Panc1 (cell line): ENCODE data around the gene LHFPL3. TPM values are rescaled to one million over a fixed set of nuclear protein-coding genes. Genes with fewer than 3 reads are reported as not detected.

Experiments used
- ATAC-seq: fragments of 200-7000 bp; cut with Tn5 transposase; 2 replicates; pipeline ENCODE4 v1.9.1; 2020; ENCODE audit warnings: mild to moderate bottlenecking, moderate library complexity
- BruUV-seq: library from RNA; stranded (reverse); fragments of 400-500 nt; replicated peaks from 2 replicates; lab custom pipeline; 2021; lab: Mats Ljungman, UMichigan
- CTCF ChIA-PET: fragments of 300-600 bp; sonication (Branson Sonifier 250); formaldehyde crosslinking; loops from one replicate; lab custom pipeline; 2022; ENCODE audit warnings: antibody characterized with exemption; lab: Charles Lee
- POLR2A ChIA-PET: fragments of 300-600 bp; sonication (Branson Sonifier 250); formaldehyde crosslinking; loops from one replicate; lab custom pipeline; 2022; ENCODE audit warnings: antibody characterized with exemption; lab: Charles Lee
- DNase-seq: peaks from one replicate; pipeline ENCODE4 v3.0.0-alpha.2; 2010; ENCODE audit warnings: low read depth, low spot score
- H3K27ac ChIP-seq: 2 replicates; pipeline ENCODE4 v1.5.1; 2011; ENCODE audit warnings: mild to moderate bottlenecking, low read length, inconsistent platforms
- H3K27me3 ChIP-seq: fragments of 200-500 bp; sonication (Bioruptor generic); 2 replicates; pipeline ENCODE4 v1.6.0; 2014; ENCODE audit warnings: low read length, inconsistent platforms; ENCODE audit not compliant: control insufficient read depth, insufficient read depth
- H3K36me3 ChIP-seq: fragments of 200-500 bp; sonication (Bioruptor generic); 2 replicates; pipeline ENCODE4 v1.5.1; 2014; ENCODE audit warnings: inconsistent platforms, mild to moderate bottlenecking, low read length, moderate library complexity; ENCODE audit not compliant: control insufficient read depth, insufficient read depth
- H3K4me1 ChIP-seq: 2 replicates; pipeline ENCODE4 v1.5.1; 2011; ENCODE audit warnings: inconsistent platforms, mild to moderate bottlenecking, low read length, moderate library complexity; ENCODE audit not compliant: control insufficient read depth, insufficient read depth
- H3K4me3 ChIP-seq, 2 experiments: 2 replicates each; pipeline ENCODE4 v1.5.1; 2011 to 2012; ENCODE audit warnings: low read depth in 2 of 2, low read length in 2 of 2, mild to moderate bottlenecking in 2 of 2, inconsistent platforms in 1 of 2, moderate library complexity in 1 of 2
- H3K9me3 ChIP-seq: fragments of 200-500 bp; sonication (Bioruptor generic); 2 replicates; pipeline ENCODE4 v1.5.1; 2014; ENCODE audit warnings: low read depth, mild to moderate bottlenecking, inconsistent platforms, low read length, moderate library complexity; ENCODE audit not compliant: control insufficient read depth, insufficient read depth
- POLR2AphosphoS5 ChIP-seq: IDR thresholded peaks from 2 replicates; pipeline ENCODE4 v1.6.1; 2012; ENCODE audit warnings: mild to moderate bottlenecking, low read depth, low read length, moderate library complexity
- SIN3A ChIP-seq: IDR thresholded peaks from 2 replicates; pipeline ENCODE4 v1.6.1; 2012; ENCODE audit warnings: low read depth, mild to moderate bottlenecking, low read length, moderate library complexity, borderline replicate concordance; ENCODE audit not compliant: insufficient read depth
- TCF7L2 ChIP-seq: IDR thresholded peaks from 2 replicates; pipeline ENCODE4 v1.6.1; 2011; ENCODE audit warnings: mild to moderate bottlenecking, low read depth, low read length, inconsistent platforms
- in situ Hi-C: cut with HindIII; loops from 2 replicates; pipeline ENCODE4 v1.10.0; 2016; ENCODE audit warnings: low sequenced_read_pairs, low pct_unique_long_range_greater_than_20kb
- intact Hi-C: fragments of 100-400 bp; cut with micrococcal nuclease; formaldehyde crosslinking; loops from one replicate; pipeline ENCODE4 v1.10.0; 2022; ENCODE audit not compliant: unreplicated experiment
- total RNA-seq: library from RNA; stranded (reverse); gene quantifications from one replicate; pipeline ENCODE4 v1.2.1, GENCODE V29; 2021; ENCODE audit not compliant: unreplicated experiment
- TF ChIP-seq, protein P1 (sequence below): fragments of 450-650 bp; IDR thresholded peaks from 2 replicates; pipeline ENCODE4 v1.5.1; 2017; ENCODE audit warnings: mild to moderate bottlenecking
- TF ChIP-seq, protein P2 (sequence below), 2 experiments: IDR thresholded peaks; 2 replicates each; pipeline ENCODE4 v1.6.1; 2011 to 2012; ENCODE audit warnings: low read depth in 2 of 2, control low read depth in 1 of 2, low read length in 1 of 2, mild to moderate bottlenecking in 1 of 2, moderate library complexity in 1 of 2; ENCODE audit not compliant: insufficient read depth in 1 of 2

LHFPL3 gene
- total RNA-seq, 1 experiment from 2014 or later, result not detected

DNA sequence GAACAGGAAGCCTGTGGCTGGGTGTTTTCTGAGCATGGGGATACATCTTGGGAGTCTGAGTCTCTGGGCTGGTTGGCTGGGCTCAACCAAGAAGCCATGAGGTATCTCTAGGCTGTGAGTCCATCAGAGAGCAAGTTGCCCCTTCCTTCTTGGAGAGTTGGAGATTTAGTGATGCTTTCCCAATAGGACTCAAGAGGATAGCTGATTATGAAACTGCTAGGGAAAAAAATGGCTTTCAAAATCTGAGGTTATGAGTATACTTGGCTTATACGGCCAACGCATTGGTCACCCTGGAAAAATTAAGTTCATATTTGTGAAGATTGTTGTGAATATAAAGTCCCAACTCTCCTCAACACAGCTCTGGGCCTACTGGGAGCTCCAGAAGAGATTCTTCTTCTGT lies 522.9 kb downstream of the LHFPL3 start:
- Histone ChIP-seq H3K9me3 (no peaks in the 10 kb centered on the region), H3K4me1 (no peaks in the 10 kb centered on the region), H3K27ac (no peak overlapping the region), H3K36me3 (no peaks in the 10 kb centered on the region), H3K4me3 (no peak overlapping the region), H3K27me3 (peaks cover 7% of the 10 kb centered on the region; the same call in 1 of the 2 replicates)
- intact Hi-C loops (no loop called here), in situ Hi-C loops (no loop called here)
- no TSS peak for BruUV-seq
- TF ChIP-seq TCF7L2 (no peak), SIN3A (no peak), POLR2AphosphoS5 (no peak)
- TF ChIP-seq, protein P1, sequence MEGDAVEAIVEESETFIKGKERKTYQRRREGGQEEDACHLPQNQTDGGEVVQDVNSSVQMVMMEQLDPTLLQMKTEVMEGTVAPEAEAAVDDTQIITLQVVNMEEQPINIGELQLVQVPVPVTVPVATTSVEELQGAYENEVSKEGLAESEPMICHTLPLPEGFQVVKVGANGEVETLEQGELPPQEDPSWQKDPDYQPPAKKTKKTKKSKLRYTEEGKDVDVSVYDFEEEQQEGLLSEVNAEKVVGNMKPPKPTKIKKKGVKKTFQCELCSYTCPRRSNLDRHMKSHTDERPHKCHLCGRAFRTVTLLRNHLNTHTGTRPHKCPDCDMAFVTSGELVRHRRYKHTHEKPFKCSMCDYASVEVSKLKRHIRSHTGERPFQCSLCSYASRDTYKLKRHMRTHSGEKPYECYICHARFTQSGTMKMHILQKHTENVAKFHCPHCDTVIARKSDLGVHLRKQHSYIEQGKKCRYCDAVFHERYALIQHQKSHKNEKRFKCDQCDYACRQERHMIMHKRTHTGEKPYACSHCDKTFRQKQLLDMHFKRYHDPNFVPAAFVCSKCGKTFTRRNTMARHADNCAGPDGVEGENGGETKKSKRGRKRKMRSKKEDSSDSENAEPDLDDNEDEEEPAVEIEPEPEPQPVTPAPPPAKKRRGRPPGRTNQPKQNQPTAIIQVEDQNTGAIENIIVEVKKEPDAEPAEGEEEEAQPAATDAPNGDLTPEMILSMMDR, result no peak
- TF ChIP-seq, protein P2, sequence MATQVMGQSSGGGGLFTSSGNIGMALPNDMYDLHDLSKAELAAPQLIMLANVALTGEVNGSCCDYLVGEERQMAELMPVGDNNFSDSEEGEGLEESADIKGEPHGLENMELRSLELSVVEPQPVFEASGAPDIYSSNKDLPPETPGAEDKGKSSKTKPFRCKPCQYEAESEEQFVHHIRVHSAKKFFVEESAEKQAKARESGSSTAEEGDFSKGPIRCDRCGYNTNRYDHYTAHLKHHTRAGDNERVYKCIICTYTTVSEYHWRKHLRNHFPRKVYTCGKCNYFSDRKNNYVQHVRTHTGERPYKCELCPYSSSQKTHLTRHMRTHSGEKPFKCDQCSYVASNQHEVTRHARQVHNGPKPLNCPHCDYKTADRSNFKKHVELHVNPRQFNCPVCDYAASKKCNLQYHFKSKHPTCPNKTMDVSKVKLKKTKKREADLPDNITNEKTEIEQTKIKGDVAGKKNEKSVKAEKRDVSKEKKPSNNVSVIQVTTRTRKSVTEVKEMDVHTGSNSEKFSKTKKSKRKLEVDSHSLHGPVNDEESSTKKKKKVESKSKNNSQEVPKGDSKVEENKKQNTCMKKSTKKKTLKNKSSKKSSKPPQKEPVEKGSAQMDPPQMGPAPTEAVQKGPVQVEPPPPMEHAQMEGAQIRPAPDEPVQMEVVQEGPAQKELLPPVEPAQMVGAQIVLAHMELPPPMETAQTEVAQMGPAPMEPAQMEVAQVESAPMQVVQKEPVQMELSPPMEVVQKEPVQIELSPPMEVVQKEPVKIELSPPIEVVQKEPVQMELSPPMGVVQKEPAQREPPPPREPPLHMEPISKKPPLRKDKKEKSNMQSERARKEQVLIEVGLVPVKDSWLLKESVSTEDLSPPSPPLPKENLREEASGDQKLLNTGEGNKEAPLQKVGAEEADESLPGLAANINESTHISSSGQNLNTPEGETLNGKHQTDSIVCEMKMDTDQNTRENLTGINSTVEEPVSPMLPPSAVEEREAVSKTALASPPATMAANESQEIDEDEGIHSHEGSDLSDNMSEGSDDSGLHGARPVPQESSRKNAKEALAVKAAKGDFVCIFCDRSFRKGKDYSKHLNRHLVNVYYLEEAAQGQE (IDR thresholded peaks at IDR 0.05; ENCODE audit: insufficient read depth in 1 of 2, low read depth in 2 of 2, low read length in 1 of 2), result no peak
- DNase-seq (no peak), ATAC-seq (no peak)
- ChIA-PET CTCF (no interaction called here), POLR2A (no interaction called here)

DNA sequence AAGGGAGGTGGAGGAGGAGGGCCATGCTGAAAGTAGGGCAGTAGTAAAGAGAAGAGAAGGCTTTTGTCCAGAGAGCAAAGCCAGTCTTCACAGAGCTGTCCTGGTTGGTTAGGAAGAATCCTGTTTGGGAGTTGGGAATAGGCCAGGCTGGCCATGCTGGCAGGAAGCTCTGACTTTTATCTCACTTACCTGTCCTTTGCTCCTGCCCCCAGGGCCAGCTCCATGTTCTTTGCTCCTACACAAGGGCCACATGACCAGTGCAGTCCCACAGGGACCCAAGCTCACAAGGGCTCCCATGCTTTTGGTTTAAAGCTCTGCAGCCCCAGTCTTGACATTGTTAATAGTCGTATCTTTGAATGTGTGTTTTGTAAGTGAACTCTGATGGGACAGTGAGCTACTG lies 524.0 kb downstream of the LHFPL3 start:
- POLR2A ChIA-PET, result no interaction called here
- ATAC-seq, result no peak
- no peaks in the 10 kb centered on the region for H3K9me3 ChIP-seq
- in situ Hi-C loops, result no loop called here
- H3K4me3 ChIP-seq, result no peak overlapping the region
- no peak for DNase-seq
- BruUV-seq, result no TSS peak
- CTCF ChIA-PET, result interaction anchor here (0.5 kb wide), 1 partner anchor 78 kb away, joined by 4 read pairs; no protein-coding TSS in a partner anchor
- H3K4me1 ChIP-seq, result no peaks in the 10 kb centered on the region
- H3K27ac ChIP-seq, result no peak overlapping the region
- TF ChIP-seq SIN3A, result no peak
- TF ChIP-seq, protein P1, result no peak
- TF ChIP-seq, protein P2 (IDR thresholded peaks at IDR 0.05; ENCODE audit: insufficient read depth in 1 of 2, low read depth in 2 of 2, low read length in 1 of 2), result no peak
- no peak for TF ChIP-seq POLR2AphosphoS5
- TF ChIP-seq TCF7L2, result no peak
- H3K36me3 ChIP-seq, result no peaks in the 10 kb centered on the region
- intact Hi-C loops, result no loop called here
- H3K27me3 ChIP-seq, result peaks cover 6% of the 10 kb centered on the region; the same call in 1 of the 2 replicates
